ENCODE data around the gene ZNF746. TPM values are rescaled to one million over a fixed set of nuclear protein-coding genes. Genes with fewer than 3 reads are reported as not detected.

Gene ZNF746
- polyA plus RNA-seq, 1 donor: 13.1 TPM

DNA sequence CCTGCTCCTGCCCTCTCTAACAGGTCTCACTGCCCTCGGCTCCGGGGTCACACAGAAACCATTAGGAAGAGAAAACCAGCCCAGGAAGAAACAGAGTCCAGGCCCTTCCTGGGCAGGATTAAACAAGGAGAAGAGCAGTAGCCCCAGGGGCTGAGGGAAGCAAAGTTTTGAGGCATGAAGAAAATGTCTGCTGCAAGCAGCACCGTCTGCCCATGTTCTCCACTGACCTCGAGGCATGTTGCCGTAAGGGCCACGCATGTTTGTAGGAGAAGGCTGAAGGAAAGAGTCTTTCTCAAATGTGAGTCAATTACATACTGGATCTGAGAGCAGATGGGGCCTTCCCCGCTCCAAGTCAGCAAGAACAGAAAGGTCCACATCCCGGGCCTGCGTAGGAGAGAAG is 4.2 kb downstream of the ZNF746 start:
- H3K9me3 ChIP-seq (ENCODE audit: control insufficient read depth, low read depth, low read length): no peaks in the 10 kb centered on the region
- no CpG with 5 or more reads among the region's 9 CpGs for WGBS (ENCODE audit: insufficient coverage, low lambda C conversion rate)

DNA sequence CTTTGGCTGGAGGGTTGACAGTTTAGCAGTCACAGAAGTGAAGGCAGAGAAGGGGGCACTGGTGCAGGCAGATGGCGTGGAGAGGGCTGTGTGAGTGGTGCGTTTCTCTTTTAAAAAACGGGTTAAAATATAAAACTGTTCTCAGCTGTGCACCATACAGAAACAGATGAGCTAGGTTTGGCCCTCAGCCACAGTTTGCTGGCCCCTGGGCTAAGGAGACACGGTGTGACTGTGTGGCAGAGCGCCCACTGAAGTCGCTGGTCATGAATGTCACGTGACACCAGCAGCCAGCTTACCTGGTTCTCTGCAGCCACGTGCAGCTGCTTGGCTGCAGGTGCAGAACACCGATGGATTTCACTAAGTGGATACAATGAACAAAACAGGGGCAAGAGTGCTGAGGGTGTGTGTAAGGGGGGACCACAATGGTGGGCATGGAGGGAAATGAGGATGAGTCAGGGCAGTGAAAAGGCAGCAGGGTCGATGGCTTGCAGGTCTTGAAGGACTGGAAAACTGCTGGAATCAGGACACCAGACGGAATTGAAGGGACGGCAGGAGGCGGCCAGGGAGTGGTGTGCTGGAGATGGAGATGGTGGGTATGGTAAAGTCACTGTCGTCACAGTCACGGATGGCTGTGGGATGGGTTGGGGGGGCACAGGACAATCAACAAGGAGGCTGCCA is 7.4 kb downstream of the ZNF746 start:
- no CpG with 5 or more reads among the region's 15 CpGs for WGBS (ENCODE audit: insufficient coverage, low lambda C conversion rate)
- no peaks in the 10 kb centered on the region for H3K27me3 ChIP-seq (ENCODE audit: control insufficient read depth, insufficient read depth, low read length)
- no peak overlapping the region for H3K4me3 ChIP-seq (ENCODE audit: low read length)
- H3K27ac ChIP-seq (ENCODE audit: low read length): no peak overlapping the region
- no peaks in the 10 kb centered on the region for H3K4me1 ChIP-seq (ENCODE audit: control insufficient read depth, insufficient read depth, low read length)
- no peaks in the 10 kb centered on the region for H3K9me3 ChIP-seq (ENCODE audit: control insufficient read depth, low read depth, low read length)
- DNase-seq: no peak
- H3K36me3 ChIP-seq (ENCODE audit: control insufficient read depth, insufficient read depth, low read length): peaks cover 57% of the 10 kb centered on the region

More for the DNA sequence above, 4.2 kb downstream of the ZNF746 start:
- Histone ChIP-seq H3K4me1 (ENCODE audit: control insufficient read depth, insufficient read depth, low read length) (no peaks in the 10 kb centered on the region), H3K27ac (ENCODE audit: low read length) (no peak overlapping the region), H3K36me3 (ENCODE audit: control insufficient read depth, insufficient read depth, low read length) (peaks cover 47% of the 10 kb centered on the region), H3K27me3 (ENCODE audit: control insufficient read depth, insufficient read depth, low read length) (no peaks in the 10 kb centered on the region), H3K4me3 (ENCODE audit: low read length) (no peak overlapping the region)
- no peak for DNase-seq

- H3K27ac ChIP-seq (ENCODE audit: low read length): no peak overlapping the region
- H3K4me1 ChIP-seq (ENCODE audit: control insufficient read depth, insufficient read depth, low read length): no peaks in the 10 kb centered on the region
- H3K27me3 ChIP-seq (ENCODE audit: control insufficient read depth, insufficient read depth, low read length): no peaks in the 10 kb centered on the region
- DNase-seq: no peak
- H3K36me3 ChIP-seq (ENCODE audit: control insufficient read depth, insufficient read depth, low read length): peaks cover 57% of the 10 kb centered on the region
- H3K4me3 ChIP-seq (ENCODE audit: low read length): no peak overlapping the region
- 95% methylated on average over 4 of the region's 15 CpGs for WGBS (ENCODE audit: insufficient coverage, low lambda C conversion rate)
- no peaks in the 10 kb centered on the region for H3K9me3 ChIP-seq (ENCODE audit: control insufficient read depth, low read depth, low read length)
These were observed 8.1 kb downstream of the ZNF746 start for GRCh38 chr7:149489391-149490024.

DNA sequence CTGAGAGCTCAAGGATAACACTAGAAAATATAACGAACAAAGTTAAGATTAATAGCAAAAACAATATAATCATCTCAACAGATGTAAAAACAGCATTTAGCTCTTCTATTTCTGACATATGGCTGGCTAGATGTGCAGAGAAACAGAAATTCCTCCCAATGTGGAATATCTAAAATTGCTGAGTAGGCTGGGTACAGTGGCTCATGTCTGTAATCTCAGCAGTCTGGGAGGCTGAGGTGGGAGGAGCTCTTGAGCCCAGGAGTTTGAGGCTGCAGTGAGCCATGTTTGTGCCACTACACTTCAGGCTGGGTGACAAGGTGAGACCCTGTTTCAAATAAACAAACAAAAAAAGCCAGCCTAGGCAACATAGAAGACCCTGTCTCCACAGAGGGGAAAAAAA is 18.0 kb downstream of the ZNF746 start:
- no CpG with 5 or more reads among the region's 1 CpG for WGBS (ENCODE audit: insufficient coverage, low lambda C conversion rate)
- no peak for DNase-seq
- Histone ChIP-seq H3K27ac (ENCODE audit: low read length) (no peak overlapping the region), H3K36me3 (ENCODE audit: control insufficient read depth, insufficient read depth, low read length) (peaks cover 35% of the 10 kb centered on the region), H3K4me1 (ENCODE audit: control insufficient read depth, insufficient read depth, low read length) (no peaks in the 10 kb centered on the region), H3K9me3 (ENCODE audit: control insufficient read depth, low read depth, low read length) (peaks cover 3% of the 10 kb centered on the region), H3K27me3 (ENCODE audit: control insufficient read depth, insufficient read depth, low read length) (no peaks in the 10 kb centered on the region), H3K4me3 (ENCODE audit: low read length) (no peak overlapping the region)

DNA sequence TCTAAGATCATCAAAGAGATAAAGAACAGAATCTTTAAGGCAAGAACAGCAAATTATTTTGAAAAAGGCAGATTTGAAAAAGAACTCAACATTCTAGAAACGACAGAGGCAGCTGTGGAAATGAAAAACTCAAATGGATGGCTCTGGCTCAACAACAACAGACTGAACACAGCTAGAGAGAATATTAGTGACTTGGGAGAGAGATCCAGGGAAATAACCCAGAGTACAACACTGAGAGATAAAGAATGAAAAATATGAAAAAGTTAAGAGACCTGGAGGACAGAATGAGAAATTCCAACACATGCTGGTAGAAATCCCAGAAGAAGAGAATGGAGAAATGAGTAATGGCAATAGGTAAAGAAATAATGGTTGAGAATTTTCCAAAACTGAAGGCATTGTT is 18.9 kb downstream of the ZNF746 start:
- no peaks in the 10 kb centered on the region for H3K27me3 ChIP-seq (ENCODE audit: control insufficient read depth, insufficient read depth, low read length)
- no peak overlapping the region for H3K4me3 ChIP-seq (ENCODE audit: low read length)
- no peak overlapping the region for H3K27ac ChIP-seq (ENCODE audit: low read length)
- peaks cover 43% of the 10 kb centered on the region for H3K36me3 ChIP-seq (ENCODE audit: control insufficient read depth, insufficient read depth, low read length)
- WGBS (ENCODE audit: insufficient coverage, low lambda C conversion rate): 100% methylated on average over 1 of the region's 1 CpG
- peaks cover 8% of the 10 kb centered on the region for H3K9me3 ChIP-seq (ENCODE audit: control insufficient read depth, low read depth, low read length)
- no peaks in the 10 kb centered on the region for H3K4me1 ChIP-seq (ENCODE audit: control insufficient read depth, insufficient read depth, low read length)
- DNase-seq: no peak

DNA sequence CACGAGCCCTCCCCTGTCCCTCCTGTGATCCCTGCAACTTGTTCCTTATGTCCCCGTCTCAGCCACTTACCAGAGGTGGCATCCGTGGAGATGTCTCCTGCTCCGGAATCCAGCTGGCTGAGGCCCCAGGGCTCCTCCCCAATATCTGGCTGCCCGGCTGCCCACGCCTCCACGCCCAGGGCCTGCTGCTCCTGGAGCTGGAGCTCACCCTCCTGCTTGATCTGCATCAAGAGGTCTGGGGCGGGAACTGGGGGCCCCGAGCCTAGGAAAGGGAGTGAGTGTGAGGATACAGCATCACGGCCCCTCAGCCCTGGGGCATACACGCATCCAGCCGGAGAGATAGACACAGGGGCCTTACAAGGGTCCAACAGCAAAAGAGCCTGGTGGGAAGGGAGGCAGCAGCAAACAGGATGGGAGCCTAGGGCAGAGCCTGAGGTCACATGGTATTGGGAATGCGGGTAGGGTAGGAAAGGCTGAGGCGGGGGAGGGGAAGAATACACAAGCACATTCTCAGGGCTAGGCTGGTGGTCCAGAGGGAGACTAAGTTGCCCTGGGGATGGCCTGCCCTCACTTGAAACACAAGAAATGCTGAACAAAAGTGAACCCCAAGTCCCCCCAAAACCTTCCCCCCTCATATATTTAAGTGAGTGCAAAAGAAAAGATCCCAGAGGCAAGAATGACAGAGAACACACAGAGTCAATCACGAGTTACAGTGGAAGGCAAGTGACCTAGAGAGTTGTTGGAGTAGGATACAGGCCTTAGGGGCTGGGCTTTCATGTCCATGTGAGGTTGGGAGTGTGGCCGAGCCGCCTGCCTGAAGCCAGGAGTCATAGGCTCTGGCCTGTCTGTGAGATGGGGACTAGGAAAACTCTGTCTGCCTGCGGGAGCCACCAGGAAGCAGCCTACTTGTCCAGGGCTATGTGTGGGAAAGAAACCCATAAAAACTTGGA is 19.8 kb downstream of the ZNF746 start:
- DNase-seq: no peak
- Histone ChIP-seq H3K9me3 (ENCODE audit: control insufficient read depth, low read depth, low read length) (peaks cover 8% of the 10 kb centered on the region), H3K4me1 (ENCODE audit: control insufficient read depth, insufficient read depth, low read length) (no peaks in the 10 kb centered on the region), H3K27ac (ENCODE audit: low read length) (no peak overlapping the region), H3K27me3 (ENCODE audit: control insufficient read depth, insufficient read depth, low read length) (no peaks in the 10 kb centered on the region), H3K4me3 (ENCODE audit: low read length) (no peak overlapping the region), H3K36me3 (ENCODE audit: control insufficient read depth, insufficient read depth, low read length) (peaks cover 52% of the 10 kb centered on the region)
- whole genome bisulfite sequencing (ENCODE audit: insufficient coverage, low lambda C conversion rate): no CpG with 5 or more reads among the region's 18 CpGs

- H3K27ac ChIP-seq (ENCODE audit: low read length): no peak overlapping the region
- no peaks in the 10 kb centered on the region for H3K4me1 ChIP-seq (ENCODE audit: control insufficient read depth, insufficient read depth, low read length)
- H3K9me3 ChIP-seq (ENCODE audit: control insufficient read depth, low read depth, low read length): peaks cover 8% of the 10 kb centered on the region
- H3K36me3 ChIP-seq (ENCODE audit: control insufficient read depth, insufficient read depth, low read length): peaks cover 56% of the 10 kb centered on the region
- WGBS (ENCODE audit: insufficient coverage, low lambda C conversion rate): no CpG with 5 or more reads among the region's 12 CpGs
- no peak overlapping the region for H3K4me3 ChIP-seq (ENCODE audit: low read length)
- H3K27me3 ChIP-seq (ENCODE audit: control insufficient read depth, insufficient read depth, low read length): no peaks in the 10 kb centered on the region
- DNase-seq: no peak
These were observed 20.8 kb downstream of the ZNF746 start for GRCh38 chr7:149476791-149477190.

GRCh38 chr7:149475121-149476045 is 22.2 kb downstream of the ZNF746 start:
- no peak for DNase-seq
- no peak overlapping the region for H3K27ac ChIP-seq (ENCODE audit: low read length)
- H3K36me3 ChIP-seq (ENCODE audit: control insufficient read depth, insufficient read depth, low read length): peaks cover 60% of the 10 kb centered on the region
- WGBS (ENCODE audit: insufficient coverage, low lambda C conversion rate): no CpG with 5 or more reads among the region's 21 CpGs
- H3K9me3 ChIP-seq (ENCODE audit: control insufficient read depth, low read depth, low read length): peaks cover 8% of the 10 kb centered on the region
- H3K27me3 ChIP-seq (ENCODE audit: control insufficient read depth, insufficient read depth, low read length): no peaks in the 10 kb centered on the region
- no peaks in the 10 kb centered on the region for H3K4me1 ChIP-seq (ENCODE audit: control insufficient read depth, insufficient read depth, low read length)
- no peak overlapping the region for H3K4me3 ChIP-seq (ENCODE audit: low read length)

DNA sequence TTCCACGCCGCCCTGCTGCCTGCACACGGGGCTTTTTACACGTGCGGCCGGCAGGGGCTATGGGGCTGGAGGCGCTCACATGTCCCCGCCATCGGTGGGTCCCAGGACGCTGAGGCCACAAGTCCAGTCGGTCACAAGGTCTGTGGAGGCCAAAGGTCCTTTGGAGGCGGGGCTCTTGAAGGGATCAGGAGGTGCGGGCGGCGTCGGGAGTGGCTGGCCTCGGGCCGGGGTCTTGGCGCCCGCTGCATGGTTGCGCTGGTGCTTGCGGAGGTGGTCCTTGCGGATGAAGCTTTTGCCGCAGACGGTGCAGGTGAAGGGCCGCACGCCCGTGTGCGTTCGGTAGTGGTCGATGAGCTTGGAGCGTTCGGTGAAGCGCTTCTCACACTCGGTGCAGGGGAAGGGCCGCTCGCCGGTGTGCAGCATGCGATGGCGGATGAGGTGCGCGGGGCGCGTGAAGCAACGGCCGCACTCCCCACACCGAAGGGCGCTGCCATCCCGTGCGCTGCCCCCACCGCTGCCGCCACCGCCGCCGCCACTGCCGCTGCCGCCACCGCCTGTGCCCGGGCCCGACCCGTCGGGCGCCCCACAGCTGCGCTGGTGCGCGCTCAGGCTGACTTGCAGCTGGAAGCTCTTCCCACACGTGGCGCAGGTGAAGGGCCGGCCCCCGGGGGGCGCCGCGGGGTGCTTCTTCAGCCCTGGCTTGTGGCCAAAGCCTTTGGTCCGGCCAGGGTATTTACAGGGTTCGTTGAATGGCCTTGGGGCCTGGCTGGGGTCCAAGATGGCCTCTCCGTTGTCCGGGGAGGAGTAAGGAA is 23.1 kb downstream of the ZNF746 start:
- H3K4me1 ChIP-seq (ENCODE audit: control insufficient read depth, insufficient read depth, low read length): no peaks in the 10 kb centered on the region
- H3K9me3 ChIP-seq (ENCODE audit: control insufficient read depth, low read depth, low read length): peaks cover 8% of the 10 kb centered on the region
- no CpG with 5 or more reads among the region's 77 CpGs for WGBS (ENCODE audit: insufficient coverage, low lambda C conversion rate)
- H3K36me3 ChIP-seq (ENCODE audit: control insufficient read depth, insufficient read depth, low read length): peaks cover 55% of the 10 kb centered on the region
- H3K27me3 ChIP-seq (ENCODE audit: control insufficient read depth, insufficient read depth, low read length): no peaks in the 10 kb centered on the region
- no peak overlapping the region for H3K4me3 ChIP-seq (ENCODE audit: low read length)
- DNase-seq: no peak
- no peak overlapping the region for H3K27ac ChIP-seq (ENCODE audit: low read length)

Data from large intestine (tissue), 3 donors.